Activated T-helper 1 cell treated with anti-CD3 and anti-CD28 coated beads, Interleukin-12 subunit alpha, Interleukin-12 subunit beta, Interleukin-2, Interleukin-4 antibody, amounts not matched to agents 30 ng/mL and 10 ng/mL and 1 ng/mL, durations not matched to agents 14 hours and 24 hours and 36 hours (primary cell): Measurements from ENCODE around the gene SP6. TPM values are rescaled to one million over a fixed set of nuclear protein-coding genes. Genes with fewer than 3 reads are reported as not detected.
A peak's percentile ranks its signal among the peaks of the same experiment; 100 is the strongest.

Experiments
- DNase-seq: peaks from one replicate; pipeline ENCODE4 v3.0.0; 2021; ENCODE audit warnings: low spot score
- H3K27ac Mint-ChIP-seq: one replicate; pipeline ENCODE4 v1.8.0; 2021; ENCODE audit warnings: mild to moderate bottlenecking, mixed read lengths
- H3K27me3 Mint-ChIP-seq: one replicate; pipeline ENCODE4 v1.8.0; 2022; ENCODE audit warnings: mild to moderate bottlenecking, moderate library complexity, mixed read lengths; ENCODE audit not compliant: insufficient read depth
- H3K36me3 Mint-ChIP-seq: one replicate; pipeline ENCODE4 v1.8.0; 2021; ENCODE audit warnings: low read depth, mixed read lengths
- H3K4me1 Mint-ChIP-seq: one replicate; pipeline ENCODE4 v1.8.0; 2021; ENCODE audit warnings: low read depth, mixed read lengths
- H3K4me3 Mint-ChIP-seq: one replicate; pipeline ENCODE4 v1.8.0; 2021; ENCODE audit warnings: mild to moderate bottlenecking, moderate library complexity, mixed read lengths
- H3K9me3 Mint-ChIP-seq: one replicate; pipeline ENCODE4 v1.8.0; 2021; ENCODE audit warnings: mixed read lengths
- intact Hi-C: fragments of 100-400 bp; cut with micrococcal nuclease; formaldehyde crosslinking; loops from one replicate; pipeline ENCODE4 v1.15.1; 2024
- total RNA-seq: library from RNA; stranded (reverse); gene quantifications from 2 replicates; pipeline ENCODE4 v1.2.3, GENCODE V29; 2022

The SP6 gene
- total RNA-seq, 1 donor from 2014 or later: 0.05 TPM

DNA sequence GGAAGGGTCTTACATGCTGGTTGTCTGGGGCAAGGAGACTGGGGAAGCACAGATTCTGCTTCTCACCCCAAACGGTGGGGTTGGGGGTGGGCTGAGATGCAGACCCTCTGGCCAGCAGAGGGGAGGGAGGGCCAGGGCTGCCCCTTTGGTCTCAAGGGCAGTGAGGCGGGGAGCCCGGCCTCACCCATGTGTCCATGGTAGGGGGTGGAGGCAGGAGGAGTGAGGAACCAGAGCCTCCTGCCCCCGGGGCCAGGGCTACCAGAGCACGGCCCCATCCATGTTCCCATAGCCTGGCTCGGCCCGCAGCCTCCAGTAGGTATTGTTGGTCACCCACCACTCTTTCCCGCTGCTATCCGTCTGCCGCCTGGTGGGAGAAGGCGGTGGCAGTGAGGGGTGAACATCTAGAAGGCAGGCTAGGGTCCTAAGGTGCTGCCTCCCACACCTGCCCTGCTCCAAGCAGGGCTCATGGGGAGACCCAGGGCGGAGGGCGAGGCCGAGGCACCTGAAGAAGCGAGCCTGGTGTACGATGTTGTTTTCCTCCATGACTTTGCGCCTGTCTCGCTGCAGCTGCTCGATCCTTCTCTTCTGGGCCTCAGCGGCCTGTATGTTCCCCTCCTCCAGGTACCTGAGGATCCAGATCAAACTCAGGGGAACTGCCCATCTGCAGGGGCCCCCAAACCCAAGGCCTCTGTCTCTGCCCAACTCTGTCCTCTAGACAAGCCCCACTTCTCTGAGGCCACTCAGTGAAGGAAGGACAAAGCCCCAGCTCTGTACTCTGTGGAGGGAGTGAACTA is 42.7 kb downstream of the SP6 start:
- intact Hi-C loops: no loop called here
- no peak for DNase-seq
- Mint-ChIP-seq H3K4me1 (peaks cover 17% of the 10 kb centered on the region), H3K27me3 (no peaks in the 10 kb centered on the region), H3K27ac (no peak overlapping the region), H3K9me3 (no peaks in the 10 kb centered on the region), H3K4me3 (no peak overlapping the region), H3K36me3 (peaks cover 26% of the 10 kb centered on the region)

DNA sequence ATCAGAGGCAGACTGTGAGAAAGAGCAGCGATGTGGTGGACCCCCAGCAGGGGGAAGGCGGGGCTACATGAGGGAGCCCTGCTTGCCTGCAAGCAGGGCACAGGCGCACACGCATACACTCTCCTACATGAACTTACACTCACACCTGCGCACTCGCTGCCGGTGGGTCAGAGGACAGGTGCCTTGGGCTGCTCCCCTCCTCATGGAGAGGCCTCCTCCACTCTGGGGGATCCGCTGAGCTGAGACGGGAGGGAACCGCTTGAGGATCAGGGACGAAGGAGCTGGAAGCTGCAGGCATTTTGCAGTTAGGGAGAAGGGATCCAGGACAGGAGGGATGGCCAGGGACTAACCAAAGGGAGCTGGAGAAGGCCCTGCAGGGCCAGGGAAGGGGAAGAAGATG is 43.5 kb downstream of the SP6 start:
- Mint-ChIP-seq H3K36me3 (peaks cover 22% of the 10 kb centered on the region), H3K27ac (no peak overlapping the region), H3K9me3 (no peaks in the 10 kb centered on the region), H3K4me1 (peaks cover 20% of the 10 kb centered on the region), H3K4me3 (no peak overlapping the region), H3K27me3 (peaks cover 1% of the 10 kb centered on the region)
- no peak for DNase-seq
- intact Hi-C loops: no loop called here

DNA sequence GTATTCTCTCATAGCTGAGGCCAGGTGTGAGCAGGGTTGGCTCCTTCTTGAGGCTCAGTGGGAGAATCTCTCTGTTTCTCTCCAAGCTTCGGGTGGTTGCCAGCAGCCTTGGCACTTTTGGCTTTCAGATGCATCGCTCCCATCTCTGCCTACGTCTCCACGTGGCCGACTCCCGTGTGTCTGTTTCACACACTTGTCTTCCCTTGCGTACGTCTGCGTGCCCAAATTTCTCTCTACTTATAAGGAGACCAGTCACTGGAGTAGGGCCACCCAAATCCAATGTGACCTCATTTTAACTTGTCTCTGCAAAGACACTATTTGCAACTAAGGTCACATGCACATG is 44.1 kb downstream of the SP6 start:
- H3K9me3 Mint-ChIP-seq: no peaks in the 10 kb centered on the region
- H3K36me3 Mint-ChIP-seq: peaks cover 19% of the 10 kb centered on the region
- DNase-seq: no peak
- intact Hi-C loops: no loop called here
- no peak overlapping the region for H3K27ac Mint-ChIP-seq
- no peak overlapping the region for H3K4me3 Mint-ChIP-seq
- H3K4me1 Mint-ChIP-seq: peaks cover 22% of the 10 kb centered on the region
- peaks cover 2% of the 10 kb centered on the region for H3K27me3 Mint-ChIP-seq

DNA sequence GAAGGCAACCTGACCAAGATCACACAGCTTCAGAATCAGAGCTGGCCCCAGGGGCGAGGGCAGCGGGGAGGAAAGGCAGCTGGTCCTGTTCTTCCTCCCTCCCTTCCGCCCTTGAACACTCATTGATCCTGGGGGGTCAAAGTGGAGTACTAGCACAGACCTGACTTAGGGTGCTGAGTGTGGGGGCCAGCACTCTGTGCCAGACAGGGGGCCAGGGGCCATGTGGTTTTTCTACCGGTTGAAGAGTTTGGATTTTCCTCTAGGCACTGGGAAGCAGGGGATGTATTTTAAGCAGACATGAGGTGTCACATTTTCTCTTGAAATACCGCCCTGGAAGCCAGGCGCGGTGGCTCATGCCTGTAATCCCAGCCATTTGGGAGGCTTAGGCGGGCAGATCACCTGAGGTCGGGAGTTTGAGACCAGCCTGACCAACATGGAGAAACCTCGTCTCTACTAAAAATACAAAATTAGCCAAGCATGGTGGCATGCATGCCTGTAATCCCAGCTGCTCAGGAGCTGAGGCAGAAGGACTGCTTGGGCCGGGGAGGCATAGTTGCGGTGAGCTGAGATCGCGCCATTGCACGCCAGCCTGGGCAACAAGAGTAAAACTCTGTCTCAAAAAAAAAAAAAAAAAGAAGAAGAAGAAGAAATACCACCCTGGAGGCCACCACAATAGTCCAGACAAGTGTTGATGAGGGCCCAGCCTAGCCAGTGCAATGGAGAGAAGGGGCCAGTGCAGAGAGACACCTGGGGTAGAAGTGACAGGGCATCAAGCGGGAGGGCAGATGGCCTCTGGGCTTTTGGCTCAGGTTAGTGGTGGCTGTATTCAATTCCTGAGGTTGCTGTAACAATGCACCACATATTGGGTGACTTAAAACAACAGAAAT is 44.7 kb downstream of the SP6 start:
- no peak overlapping the region for H3K27ac Mint-ChIP-seq
- H3K9me3 Mint-ChIP-seq: no peaks in the 10 kb centered on the region
- intact Hi-C loops: no loop called here
- no peak overlapping the region for H3K4me3 Mint-ChIP-seq
- DNase-seq: no peak
- H3K27me3 Mint-ChIP-seq: peaks cover 2% of the 10 kb centered on the region
- H3K36me3 Mint-ChIP-seq: peaks cover 18% of the 10 kb centered on the region
- H3K4me1 Mint-ChIP-seq: peaks cover 20% of the 10 kb centered on the region

DNA sequence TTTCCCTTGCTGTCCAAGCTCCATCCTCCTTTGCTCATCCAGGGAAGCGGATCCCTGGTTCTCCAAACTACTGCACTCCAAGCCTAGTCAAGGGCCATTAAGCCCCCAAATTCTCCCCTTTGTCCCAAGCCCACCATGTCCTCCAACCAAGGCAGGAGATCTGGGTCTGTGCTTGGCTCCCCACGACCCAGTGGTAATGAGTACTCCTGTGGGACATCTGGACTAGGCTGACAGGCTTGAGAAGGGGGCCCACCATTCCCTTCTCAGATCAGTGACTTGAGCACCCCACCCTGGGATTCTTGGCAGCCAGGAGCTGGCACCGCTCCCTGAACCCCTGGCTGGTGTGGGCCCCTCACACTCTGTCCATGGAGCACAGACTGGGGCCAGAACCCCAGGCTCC is 46.5 kb downstream of the SP6 start:
- DNase-seq: no peak
- Mint-ChIP-seq H3K9me3 (no peaks in the 10 kb centered on the region), H3K36me3 (peaks cover 14% of the 10 kb centered on the region), H3K4me1 (peaks cover 6% of the 10 kb centered on the region), H3K27ac (no peak overlapping the region), H3K4me3 (no peak overlapping the region), H3K27me3 (peaks cover 3% of the 10 kb centered on the region)
- intact Hi-C loops: no loop called here

DNA sequence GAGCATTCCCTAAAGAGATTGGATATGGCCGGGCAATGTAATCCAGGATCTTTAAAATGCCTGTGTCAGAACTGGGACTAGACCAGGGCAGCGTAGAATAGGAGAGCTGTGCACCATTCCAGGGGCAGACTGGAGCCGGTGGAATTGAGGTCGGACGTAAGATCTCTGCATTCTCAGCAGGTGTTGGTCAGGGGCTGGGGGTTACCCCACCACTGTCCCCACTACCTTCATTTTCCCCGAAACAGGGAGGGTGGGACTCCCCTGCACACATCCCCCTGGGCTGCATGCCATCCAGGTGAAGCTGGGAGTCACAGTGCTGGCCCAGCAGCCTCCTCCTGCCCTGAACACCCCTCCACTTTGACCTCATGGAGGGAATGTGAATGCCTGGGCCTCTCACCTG is 47.2 kb downstream of the SP6 start:
- intact Hi-C loops: no loop called here
- Mint-ChIP-seq H3K9me3 (no peaks in the 10 kb centered on the region), H3K27ac (no peak overlapping the region), H3K4me1 (peaks cover 6% of the 10 kb centered on the region), H3K4me3 (no peak overlapping the region), H3K36me3 (peaks cover 14% of the 10 kb centered on the region), H3K27me3 (peaks cover 3% of the 10 kb centered on the region)
- no peak for DNase-seq

DNA sequence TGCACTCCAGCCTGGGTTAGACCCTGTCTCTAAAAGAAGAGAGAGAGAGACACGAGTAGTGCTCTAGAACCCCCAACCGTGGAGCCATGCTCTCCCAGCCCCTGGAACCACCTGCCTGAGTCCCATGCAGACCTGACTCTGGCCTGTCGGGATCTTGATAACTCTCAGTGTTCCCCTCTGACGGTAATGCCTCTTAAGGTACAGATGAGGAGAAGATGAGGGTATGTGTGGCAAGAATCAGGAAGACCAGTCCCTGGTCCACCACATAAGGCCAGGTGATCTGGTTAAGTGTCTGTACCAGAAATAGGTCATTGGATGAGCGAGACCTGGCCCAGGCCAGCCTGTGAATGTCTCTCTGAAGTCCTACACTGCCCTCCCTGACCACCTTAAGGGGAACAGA is 47.8 kb downstream of the SP6 start:
- Mint-ChIP-seq H3K27ac (no peak overlapping the region), H3K9me3 (no peaks in the 10 kb centered on the region), H3K4me3 (no peak overlapping the region), H3K4me1 (peaks cover 6% of the 10 kb centered on the region), H3K36me3 (peaks cover 10% of the 10 kb centered on the region), H3K27me3 (peaks cover 5% of the 10 kb centered on the region)
- DNase-seq: no peak
- intact Hi-C loops: no loop called here

DNA sequence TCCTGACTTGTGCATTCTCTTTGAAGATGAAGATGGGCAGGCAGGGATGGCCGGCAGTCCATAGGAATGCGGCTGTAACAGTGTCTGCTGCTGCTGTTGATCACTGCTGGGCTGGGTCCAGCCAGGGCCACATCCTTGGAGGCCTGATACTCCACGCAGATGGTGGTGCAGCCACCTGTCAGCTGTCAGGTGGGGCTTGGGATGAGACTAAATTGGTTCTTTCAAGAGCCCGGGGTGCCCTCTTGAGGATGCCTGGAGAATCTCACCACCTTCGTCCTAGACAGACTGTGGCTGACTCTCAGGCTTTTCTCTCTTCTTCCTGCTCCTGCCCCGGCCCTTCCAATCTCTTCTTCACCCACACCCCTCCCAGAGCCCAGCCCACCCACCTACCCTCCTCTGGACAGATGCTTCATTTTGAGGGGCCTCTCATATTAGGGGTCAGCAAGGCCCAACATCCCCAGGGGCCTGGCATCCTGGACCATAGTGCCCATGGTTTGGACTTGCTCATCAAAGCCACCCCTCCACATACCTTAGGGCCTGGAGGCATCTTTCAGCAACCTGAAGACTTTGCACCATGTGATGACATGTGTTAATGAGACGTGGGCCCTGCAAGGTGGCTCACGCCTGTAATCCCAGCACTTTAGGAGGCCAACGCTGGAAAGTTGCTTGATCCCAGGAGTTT is 48.5 kb downstream of the SP6 start:
- Mint-ChIP-seq H3K27ac (no peak overlapping the region), H3K27me3 (peaks cover 7% of the 10 kb centered on the region), H3K36me3 (peaks cover 8% of the 10 kb centered on the region), H3K4me3 (no peak overlapping the region), H3K9me3 (no peaks in the 10 kb centered on the region), H3K4me1 (peaks cover 6% of the 10 kb centered on the region)
- peak; percentile 33 for DNase-seq
- intact Hi-C loops: loop anchor here (1.0 kb wide), 3 partner anchors 26 to 138 kb away; no protein-coding TSS in a partner anchor

DNA sequence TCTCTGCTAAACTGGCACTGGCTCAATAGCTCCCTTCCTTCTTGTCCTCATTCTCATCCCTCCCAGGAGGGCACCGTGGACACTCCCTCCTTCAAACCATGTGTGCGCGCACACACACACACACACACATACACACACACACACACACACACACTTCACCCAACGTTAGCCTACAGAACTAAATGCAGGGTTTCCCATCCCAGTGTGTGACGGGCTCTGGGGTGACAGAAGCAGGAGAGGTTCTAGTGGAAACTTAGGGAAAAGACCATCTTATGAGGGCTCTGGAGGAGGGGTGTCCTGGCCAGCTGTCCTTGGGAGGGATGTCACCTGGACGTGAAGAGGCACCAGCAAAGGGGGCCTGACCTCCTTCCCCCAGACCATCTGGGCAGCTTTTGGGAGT is 49.1 kb downstream of the SP6 start:
- intact Hi-C loops: loop anchor here (1.0 kb wide), 3 partner anchors 26 to 138 kb away; no protein-coding TSS in a partner anchor
- H3K4me3 Mint-ChIP-seq: no peak overlapping the region
- DNase-seq: no peak
- H3K4me1 Mint-ChIP-seq: peaks cover 6% of the 10 kb centered on the region
- H3K27ac Mint-ChIP-seq: no peak overlapping the region
- no peaks in the 10 kb centered on the region for H3K9me3 Mint-ChIP-seq
- H3K36me3 Mint-ChIP-seq: peaks cover 4% of the 10 kb centered on the region
- peaks cover 7% of the 10 kb centered on the region for H3K27me3 Mint-ChIP-seq

DNA sequence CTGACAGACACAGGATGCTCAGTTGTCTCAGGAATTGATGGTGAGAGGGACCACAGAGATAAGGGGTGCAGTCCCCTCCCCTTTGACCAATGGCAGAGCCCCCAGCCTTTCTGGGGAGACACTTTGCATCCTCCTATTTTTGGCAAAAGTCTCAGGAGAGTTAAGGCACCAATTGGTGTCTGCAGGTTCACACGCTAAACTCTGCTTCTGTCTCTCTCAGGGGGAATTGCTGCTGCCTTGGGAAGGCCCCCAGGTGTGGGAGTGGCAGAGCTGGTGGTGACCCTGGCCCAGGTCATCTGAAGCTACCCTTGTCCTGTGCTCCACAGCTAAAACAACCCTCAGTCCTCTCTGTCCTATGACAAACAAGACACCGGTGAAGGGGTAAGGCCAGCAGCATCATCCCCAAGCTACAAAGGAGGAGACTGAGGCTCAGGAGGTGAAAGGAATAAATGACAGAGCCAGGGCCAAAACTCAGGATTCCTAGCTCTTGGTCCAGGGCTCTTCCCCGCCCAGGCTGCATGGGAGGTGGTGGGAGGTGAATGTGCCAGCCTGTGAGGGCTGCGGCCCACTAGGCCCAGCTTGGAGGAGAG is 49.7 kb downstream of the SP6 start:
- no peak overlapping the region for H3K4me3 Mint-ChIP-seq
- no peak for DNase-seq

DNA sequence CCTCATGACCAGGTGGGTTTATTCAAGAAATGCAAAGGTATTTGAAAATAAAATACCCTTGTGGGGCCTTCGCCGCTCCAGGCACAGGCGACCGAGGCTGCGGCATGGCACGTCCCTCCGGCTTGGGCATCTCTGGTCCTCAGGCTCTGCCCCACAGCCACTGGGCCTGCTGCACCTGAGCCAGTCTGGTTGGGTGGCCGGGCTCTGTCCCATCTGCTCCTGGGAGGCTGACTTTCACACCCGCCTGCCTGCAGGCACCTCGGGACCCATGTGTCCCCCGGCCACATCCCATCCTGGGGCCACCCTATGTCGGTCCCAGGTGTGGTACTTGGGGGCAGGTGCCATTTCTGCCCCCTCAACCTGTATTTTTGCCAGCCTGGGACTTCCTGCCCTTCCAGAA is 50.3 kb downstream of the SP6 start:
- Mint-ChIP-seq H3K27me3 (peaks cover 7% of the 10 kb centered on the region), H3K27ac (no peak overlapping the region), H3K4me3 (no peak overlapping the region), H3K9me3 (no peaks in the 10 kb centered on the region), H3K36me3 (no peaks in the 10 kb centered on the region), H3K4me1 (peaks cover 6% of the 10 kb centered on the region)
- intact Hi-C loops: no loop called here
- no peak for DNase-seq

More for the DNA sequence above, 49.7 kb downstream of the SP6 start:
- H3K36me3 Mint-ChIP-seq: no peaks in the 10 kb centered on the region
- no peaks in the 10 kb centered on the region for H3K9me3 Mint-ChIP-seq
- H3K27me3 Mint-ChIP-seq: peaks cover 7% of the 10 kb centered on the region
- H3K4me1 Mint-ChIP-seq: peaks cover 6% of the 10 kb centered on the region
- intact Hi-C loops: no loop called here
- no peak overlapping the region for H3K27ac Mint-ChIP-seq

DNA sequence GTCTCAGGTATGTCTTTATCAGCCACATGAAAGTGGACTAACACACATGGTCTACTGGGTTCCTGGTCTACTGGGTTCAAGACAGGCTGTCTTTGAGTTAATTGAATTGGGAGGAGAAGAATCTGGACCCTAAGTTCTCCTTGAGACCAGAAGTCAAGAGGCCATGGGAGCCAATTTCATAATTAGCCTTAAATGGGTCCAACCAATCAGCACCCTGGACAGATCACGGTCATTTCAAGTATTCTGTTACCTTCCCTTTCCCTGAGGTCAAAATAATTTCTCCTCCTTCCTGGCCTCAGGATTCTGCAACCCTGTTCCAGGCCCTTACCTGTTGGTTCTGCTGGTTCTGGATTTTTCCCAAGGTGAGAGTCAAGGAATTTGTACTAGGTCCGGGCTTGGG is 53.2 kb downstream of the SP6 start:
- Mint-ChIP-seq H3K4me3 (no peak overlapping the region), H3K27me3 (peaks cover 23% of the 10 kb centered on the region), H3K36me3 (no peaks in the 10 kb centered on the region), H3K4me1 (peaks cover 6% of the 10 kb centered on the region), H3K27ac (no peak overlapping the region), H3K9me3 (no peaks in the 10 kb centered on the region)
- intact Hi-C loops: no loop called here
- no peak for DNase-seq
